Superior temporal gyrus (tissue), 1 donor: Measurements from ENCODE around the gene CNDP1.
"Not testable (repeated sequence)": the region's sequence is repeated elsewhere in the genome, so short reads cannot be mapped to it uniquely, and the experiment has no call there.

ENCODE experiments used
- DNase-seq: peaks from one replicate; pipeline ENCODE4 v3.0.0-alpha.2; 2016; ENCODE audit errors: extremely low spot score

CNDP1 gene

DNA sequence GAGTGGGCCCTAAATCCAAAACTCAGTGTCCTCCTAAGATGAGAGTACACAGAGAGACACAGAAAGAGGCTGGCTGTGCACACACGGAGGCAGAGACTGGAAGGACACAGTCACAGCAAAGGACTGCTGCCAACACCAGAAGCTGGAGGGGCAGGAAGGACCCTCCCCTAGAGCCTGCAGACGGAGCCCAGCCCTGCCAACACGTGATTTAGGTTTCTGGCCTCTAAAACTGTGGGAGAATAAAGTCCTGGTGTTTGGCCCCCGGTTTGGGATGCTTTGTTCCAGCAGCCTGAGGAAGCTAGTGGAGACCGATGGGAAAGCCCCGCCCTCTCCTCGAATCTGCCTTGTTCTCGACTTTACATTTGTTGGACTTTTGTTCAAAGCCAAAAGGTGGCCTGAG, 10.6 kb downstream of the CNDP1 start:
- no peak for DNase-seq

DNA sequence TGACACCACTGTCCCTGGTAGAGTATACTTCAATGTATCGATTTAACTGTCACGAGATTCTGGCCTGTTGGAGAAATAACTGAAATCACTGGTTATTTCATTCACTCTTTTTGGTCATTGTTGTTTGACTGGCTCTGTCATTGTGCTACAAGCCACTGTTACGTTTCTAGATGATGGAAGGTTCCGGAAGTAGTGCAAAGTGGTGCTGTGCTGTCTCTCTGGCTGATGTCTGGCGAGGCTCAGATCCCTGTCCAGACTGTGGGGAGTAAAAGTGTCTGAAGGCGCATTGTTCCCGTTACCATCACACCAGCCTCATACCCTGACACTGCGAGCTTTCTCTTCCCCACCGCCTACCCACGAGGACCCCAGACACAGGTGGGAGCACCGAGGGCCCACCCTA, 11.7 kb downstream of the CNDP1 start:
- DNase-seq: no peak

DNA sequence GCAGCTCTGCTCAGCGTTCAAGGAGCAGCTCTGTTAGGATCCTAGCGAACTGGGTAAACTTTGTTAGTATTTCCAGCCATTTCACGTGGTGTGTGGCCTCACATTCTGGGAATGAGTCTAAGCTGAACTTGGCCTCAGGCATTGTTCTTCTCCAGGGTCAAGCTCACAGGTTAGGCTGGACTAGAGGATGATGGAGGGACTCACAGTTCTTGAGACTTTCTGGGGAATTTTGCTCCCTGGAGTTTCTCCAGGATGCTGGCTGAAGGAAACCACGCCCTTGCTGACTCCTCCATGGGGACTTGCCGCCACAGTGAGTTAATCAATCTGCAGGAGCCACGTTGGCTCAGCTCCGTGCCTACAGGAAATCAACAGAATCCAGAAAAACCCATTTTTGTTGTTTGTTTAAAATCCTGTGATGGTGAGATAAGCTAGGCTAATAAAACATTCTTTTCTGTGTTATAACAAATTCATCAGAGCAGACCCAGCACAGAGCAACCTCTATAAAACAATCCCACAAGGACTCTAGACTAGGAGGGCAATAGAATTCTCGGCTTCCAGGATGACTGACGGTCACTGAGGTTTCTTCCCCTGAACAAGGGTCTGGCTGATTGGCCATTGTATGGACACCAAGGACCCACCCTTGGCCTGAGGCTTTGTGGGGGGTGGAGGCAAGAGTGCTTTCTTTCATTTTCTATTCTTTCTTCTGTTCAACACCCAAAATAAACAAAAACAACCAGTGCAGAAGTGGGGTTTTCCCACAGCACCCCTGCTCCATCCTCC, 12.6 kb downstream of the CNDP1 start:
- no peak for DNase-seq

DNA sequence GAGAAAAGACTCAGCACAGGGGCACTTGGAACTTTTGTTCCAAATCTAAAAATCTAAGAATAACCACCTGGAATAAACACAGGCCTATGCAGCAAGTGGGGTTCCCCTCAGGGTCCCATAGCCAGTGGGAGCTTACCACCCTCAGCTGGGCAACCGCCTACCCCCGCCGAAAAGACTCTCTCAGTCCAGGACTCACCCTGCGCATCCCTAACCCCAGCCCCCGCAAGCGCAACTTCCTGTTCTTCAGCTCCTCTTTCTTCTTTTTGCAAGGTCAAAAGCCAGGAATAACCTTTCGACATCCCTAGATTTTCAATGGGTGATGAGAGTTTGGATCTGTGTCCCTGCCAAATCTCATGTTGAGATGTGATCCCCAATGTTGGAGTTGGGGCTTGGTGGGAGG, 13.6 kb downstream of the CNDP1 start:
- DNase-seq: no peak

DNA sequence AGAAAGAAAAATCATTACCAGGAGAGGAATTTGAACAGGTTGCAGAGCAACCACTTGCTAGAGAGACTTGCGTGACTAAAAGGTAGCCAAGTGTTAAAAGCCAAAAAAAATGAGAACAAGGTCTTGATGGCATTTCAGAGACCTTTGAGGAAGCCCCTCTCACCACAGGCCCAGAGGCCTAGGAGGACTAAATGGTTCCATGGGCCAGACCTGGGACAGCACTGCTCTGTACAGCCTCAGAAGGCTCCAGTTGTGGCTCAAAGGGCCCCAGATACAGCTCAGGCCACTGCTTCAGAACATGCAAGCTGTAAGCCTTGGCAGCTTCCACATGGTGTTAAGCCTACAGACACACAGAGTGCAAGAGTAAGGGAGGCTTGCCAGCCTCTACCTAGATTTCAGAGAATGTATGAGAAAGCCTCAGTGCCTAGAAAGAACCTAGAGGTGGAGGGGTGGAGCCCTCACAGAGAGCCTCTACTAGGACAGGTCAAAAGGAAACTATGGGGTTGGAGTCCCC, 15.3 kb downstream of the CNDP1 start:
- no peak for DNase-seq

DNA sequence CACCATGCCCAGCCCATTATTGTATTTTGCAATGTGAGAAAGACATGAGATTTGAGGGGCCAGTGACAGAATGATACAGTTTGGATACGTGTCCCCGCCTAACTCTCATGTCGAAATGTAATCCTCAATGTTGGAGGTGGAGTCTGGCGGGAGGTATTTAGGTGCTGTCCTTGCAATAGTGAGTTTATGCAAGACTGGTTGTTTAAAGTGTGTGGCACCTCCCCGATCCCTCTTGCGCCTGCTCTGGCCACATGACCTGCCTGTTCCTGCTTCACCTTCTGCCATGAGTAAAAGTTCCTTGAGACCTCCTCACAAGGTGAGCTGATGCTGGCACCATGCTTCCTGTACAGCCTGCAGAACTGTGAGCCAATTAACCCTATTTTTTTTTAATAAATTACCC, 16.6 kb downstream of the CNDP1 start:
- DNase-seq: no peak

DNA sequence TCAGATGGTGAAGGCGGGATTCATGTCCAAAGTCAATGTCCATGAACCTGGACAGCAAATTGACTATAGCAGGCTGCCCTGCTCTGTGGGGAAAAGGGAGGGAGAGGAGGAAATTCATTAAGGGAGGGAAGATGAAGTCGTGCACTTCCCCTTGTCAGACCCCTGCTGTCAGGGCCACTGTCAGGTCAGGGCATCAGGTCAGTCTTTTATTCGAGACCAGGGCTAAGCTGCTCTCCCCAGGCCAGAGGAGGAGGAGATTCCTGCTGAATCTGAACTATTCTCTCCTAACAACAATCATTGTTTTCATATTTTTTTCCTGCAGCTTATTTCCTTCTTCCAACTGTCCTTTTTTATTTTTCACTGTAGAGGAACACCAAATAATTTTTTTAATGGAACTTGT, 17.2 kb downstream of the CNDP1 start:
- no peak for DNase-seq

DNA sequence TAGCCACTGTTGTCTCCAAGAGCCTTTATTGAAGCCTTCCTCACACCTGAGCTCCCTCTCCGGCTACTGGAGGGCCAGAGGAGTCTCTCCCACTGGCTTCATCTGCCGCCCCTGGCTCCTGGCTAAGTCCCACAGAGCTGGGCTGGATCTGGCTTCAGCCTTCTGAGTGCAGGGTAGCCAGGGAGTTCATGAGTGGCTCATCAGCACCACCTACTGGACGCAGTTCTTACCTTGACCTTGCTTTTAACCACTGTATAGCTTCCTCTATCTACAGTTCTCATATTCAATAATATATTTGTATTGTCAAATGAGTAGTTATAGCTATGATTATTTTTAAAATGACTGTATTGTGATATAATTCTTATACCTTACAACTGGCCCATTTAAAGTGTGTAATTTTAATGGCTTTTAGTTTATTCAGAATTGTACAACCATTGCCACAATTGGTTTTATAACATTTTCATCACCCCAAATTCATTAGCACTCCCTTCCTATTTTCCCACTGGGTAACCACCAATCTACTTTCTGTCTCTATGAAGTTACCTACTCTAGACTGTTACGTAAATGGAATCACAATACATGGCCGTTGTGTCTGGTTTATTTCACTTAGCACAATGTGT, 17.7 kb downstream of the CNDP1 start:
- peak; percentile 97 for DNase-seq

DNA sequence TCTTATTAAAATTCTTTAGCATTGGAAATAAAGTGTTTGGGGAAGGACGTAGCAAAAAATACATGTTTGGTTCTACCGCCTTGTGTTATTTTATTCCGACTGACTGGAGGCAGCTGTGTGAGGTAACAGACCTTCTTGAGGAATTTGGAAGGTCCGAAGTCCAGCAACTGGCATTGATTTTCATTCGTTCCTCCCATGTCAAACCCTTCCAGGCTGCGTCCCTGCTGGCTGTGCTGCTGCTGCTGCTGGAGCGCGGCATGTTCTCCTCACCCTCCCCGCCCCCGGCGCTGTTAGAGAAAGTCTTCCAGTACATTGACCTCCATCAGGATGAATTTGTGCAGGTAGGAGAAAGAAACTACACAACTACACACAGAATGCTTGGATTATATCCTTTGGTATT, 21.8 kb downstream of the CNDP1 start:
- DNase-seq: no peak

DNA sequence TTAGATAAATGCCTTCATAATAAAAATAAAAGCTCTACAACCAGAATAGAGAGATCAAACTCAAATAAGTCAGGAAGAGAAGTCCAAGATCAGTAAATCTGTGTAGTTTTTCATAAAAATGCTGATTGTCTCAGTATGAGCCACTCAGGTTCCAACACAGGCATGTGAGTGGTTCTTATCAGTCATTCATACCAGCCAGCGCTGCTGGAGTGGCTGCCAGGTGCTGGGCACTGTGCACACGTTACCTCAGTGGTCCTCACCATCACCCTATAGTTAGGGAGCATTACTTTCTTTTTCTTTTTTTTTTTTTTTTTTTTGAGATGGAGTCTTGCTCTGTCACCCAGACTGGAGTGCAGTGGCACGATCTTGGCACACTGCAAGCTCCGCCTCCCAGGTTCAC, 23.8 kb downstream of the CNDP1 start:
- no peak for DNase-seq

DNA sequence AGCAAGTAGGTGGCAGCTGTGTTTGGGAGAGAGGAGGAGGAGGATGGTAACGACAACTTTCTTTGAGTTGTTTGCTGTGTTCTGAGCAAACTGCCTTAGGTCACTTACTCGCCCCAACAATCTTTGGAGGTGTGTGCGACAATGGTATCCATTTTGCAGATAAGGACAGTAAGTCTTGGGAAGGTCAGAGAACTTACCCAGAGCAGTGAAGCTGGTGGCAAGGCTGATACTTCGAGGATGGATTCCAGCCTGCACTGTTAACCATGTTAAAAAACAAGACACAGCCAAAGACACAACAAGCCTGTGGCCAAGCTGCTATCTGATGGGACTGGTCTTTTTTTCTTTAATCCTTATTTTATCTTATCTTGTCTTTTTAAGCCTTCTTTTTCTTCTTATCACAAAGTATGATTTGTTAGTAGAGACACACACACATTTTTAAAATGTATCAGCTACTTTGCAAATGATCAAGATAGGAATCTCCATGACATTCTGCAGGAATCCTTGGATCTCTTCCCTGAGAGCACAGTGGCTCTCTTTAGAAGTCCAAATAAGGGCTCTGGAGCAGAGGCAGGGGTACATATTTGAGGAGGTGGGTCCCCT, 27.9 kb downstream of the CNDP1 start:
- no peak for DNase-seq

DNA sequence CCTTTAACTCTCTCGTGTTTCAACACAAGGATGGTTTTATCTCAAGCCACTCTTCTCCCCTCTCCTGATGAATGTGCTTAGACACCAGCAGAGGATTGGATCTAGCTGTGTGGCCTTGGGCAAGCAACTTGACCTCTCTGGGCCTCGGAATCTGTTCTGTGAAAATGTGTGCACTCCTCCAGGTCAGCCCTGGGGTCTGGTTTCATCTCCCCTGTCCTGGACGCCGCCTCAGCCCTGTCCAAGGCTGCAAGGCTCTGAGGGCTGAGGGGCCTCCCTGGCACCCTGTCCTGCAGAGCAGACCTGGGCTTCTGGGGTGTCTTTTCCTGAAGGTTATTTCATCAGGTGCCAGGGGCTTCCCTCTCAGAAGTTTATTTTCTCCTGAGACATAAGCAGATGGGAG, 28.5 kb downstream of the CNDP1 start:
- DNase-seq: no peak

DNA sequence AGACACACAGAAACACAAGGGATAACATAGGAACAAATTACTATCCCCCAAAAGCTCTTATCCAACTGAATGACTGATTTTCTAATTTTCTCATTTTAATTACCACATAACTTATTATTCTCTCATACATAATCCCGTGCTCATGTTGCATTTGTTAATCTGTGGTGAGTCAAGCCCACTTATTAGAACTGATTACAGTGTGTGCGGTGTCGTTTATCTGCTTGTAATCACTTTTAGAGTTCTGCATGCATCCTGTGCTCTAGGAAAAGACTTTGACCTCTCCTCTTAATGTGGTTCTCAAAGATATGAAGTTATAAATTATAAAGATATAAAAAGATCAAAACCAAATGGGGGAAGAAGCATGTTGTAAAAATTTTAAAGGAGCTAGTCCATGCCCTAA, 29.7 kb downstream of the CNDP1 start:
- DNase-seq: no peak

DNA sequence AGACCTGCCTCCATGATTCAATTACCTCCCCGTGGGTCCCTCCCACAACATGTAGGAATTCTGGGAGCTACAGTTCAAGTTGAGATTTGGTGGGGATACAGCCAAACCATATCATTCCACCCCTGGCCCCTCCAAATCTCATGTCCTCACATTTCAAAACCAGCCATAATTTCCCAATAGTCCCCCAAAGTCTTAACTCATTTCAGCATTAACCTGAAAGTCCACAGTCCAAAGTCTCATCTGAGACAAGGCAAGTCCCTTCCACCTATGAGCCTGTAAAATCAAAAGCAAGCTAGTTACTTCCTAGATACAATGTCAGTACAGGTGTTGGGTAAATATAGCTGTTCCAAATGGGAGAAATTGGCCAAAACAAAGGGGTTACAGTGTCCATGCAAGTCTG, 30.9 kb downstream of the CNDP1 start:
- DNase-seq: not testable (repeated sequence)

DNA sequence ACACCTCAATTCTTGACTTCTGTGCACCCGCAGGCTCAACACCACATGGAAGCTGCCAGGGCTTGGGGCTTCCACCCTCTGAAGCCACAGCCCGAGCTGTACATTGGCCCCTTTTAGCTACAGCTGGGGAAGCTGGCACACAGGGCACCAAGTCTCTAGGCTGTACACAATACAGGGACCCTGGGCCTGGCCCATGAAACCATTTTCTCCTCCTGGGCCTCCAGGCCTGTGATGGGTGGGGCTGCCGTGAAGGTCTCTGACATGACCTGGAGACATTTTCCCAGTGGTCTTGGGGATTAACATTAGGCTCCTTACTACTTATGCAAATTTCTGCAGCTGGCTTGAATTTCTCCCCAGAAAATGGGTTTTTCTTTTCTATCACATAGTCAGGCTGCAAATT, 31.7 kb downstream of the CNDP1 start:
- not testable (repeated sequence) for DNase-seq

DNA sequence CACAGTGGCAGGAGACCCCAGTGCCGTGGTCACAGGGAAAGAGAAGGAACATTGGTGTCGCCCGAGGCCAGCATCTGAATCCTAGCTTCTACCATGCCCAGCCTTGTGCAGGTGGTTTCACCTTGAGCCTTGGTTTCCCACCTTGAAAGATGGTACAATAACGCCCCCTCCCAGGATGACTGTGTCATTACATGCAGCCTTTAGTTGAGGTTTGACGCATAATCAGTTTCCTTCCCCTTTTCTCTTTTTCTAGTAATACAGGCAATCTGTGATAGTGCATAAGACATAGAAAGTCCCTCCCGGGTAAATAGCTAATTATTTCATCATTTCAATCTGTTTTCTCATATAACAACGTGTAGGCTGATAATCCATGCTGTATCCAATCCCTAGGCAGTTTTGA, 33.5 kb downstream of the CNDP1 start:
- DNase-seq: no peak

DNA sequence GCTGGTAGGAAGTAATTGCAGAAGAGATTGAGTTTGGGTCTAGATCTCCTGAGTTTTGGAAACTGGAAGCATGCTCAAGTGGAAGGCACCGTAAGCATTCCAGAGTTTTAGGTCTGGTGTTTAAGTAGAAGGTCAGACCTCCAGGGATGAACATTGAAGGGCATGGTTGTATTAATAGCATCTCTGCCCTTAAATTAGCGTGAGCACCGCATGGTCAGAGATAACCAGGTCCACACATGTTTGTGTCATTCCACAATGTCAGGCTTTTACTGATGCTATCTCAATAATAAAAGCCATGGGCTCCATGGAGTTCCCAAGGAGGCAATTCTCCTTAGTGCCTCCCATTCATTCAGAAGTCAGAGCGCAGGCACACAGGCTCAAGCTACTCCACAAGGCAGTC, 35.1 kb downstream of the CNDP1 start:
- DNase-seq: no peak

DNA sequence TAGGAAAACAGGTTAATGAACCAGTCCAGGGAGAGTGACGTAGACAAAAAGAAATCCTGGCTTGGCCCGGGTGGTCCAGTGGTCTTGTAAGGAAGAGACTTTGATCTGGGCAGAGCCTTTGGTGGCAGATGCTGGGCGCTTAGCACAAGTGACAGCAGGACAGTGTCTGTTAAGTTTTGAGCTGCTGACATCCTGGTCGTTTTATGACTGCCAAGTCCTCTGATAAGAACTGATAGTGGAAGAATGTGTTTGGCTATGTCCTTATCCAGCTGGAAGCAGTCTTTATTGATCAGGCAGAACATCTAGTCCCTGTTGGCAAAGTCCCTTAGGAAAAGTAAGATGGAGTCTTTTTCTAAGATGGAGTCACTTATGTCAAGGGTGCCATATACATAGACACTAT, 36.0 kb downstream of the CNDP1 start:
- no peak for DNase-seq

DNA sequence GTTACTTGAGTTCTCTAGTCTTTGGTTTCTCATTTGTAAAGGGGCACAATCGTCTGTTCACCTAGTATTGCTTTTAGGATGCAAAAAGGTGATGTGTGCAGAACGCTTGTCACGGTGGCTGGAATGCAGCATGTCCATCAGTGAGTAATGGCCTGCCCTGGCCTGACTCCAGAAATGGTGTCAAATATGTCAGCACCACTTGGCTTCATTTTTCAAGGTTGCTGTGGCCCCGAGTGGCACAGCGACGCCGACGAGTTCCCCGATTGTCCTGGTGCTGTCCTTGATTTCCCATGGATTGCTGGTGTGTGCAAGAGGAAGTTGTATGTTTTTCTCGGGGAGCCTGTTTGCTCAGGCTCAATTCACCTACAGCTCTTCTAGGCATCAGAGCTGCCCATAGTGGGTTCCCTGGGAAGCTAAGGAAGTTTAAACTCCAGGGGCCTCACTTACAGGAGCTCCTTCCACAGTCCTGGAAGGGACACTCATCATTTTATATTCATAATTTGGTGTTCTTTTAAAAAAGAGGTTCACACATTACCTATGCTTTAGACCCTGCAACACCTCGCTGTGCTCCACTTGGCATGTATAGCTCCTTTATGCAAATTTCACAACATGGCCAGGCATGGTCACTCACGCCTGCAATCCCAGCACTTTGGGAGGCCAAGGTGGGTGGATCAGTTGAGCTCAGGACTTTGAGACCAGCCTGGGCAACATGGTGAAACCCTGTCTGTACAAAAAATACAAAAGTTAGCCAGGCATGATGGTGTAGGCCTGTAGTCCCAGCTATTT, 37.8 kb downstream of the CNDP1 start:
- no peak for DNase-seq

DNA sequence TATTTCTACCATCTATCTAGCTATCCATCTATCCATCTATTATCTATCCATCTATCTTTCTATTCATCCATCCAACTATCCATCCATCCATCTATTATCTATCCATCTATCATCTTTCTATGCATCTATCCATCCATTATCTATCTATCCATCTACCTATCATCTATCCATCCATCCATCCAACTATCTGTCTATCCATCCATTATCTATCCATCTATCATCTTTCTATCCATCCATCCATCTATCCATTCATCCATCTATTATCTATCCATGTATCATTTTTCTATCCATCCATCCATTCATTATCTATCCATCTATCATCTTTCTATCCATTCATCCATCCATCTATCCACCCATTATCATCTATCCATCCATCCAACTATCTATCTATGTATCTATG, 38.8 kb downstream of the CNDP1 start:
- DNase-seq: no peak

DNA sequence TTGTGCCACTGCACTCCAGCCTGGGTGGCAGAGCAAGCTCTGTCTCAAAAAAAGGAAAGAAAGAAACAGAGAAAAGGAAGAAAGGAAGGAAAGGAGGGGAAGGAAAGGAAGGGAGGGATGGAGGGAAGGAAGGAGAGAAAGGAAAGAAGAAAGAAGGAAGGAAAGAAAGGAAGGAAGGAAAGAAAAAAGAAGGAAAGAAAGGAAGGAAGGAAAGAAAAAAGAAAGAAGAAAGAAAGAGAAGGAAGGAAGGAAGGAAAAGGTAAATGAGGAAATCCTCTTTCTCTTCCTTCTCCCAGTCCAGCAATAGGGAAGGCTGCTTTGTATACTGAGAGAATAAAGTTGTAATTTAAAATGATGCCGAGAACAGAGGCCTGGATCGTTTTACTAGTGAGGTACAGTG, 40.6 kb downstream of the CNDP1 start:
- DNase-seq: no peak

DNA sequence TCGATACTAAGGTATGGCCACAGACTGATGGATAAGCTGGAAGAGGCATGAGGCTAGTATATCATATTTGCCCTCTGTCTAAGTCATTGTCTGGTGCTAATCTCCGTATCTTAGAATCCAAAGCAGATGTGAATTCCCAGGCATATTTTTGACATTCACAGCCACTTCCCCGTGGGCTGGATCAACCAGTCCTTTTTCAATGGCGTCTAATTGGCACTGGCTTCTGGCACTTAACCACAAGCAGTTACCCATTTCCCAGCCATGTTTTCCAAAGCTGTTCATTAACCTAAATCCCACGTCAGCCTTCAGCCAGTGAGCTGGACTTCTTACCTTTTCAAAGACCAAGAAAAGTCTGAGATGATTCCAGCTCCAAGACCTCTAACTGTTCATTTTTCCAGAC, 42.7 kb downstream of the CNDP1 start:
- no peak for DNase-seq
